T follicular helper cell (primary cell): Measurements from ENCODE around the gene PHYH.
"Not testable (repeated sequence)": the region's sequence is repeated elsewhere in the genome, so short reads cannot be mapped to it uniquely, and the experiment has no call there.

ENCODE experiments used
- DNase-seq: peaks from one replicate; pipeline ENCODE4 v3.0.0-alpha.2; 2020; ENCODE audit warnings: low read depth

PHYH gene

GRCh38 chr10:13321576-13321975, 21.7 kb upstream of the PHYH start:
- no peak for DNase-seq

GRCh38 chr10:13319166-13319565, 19.3 kb upstream of the PHYH start:
- no peak for DNase-seq

- DNase-seq, result no peak
These were observed 17.6 kb upstream of the PHYH start for GRCh38 chr10:13317474-13317873.

GRCh38 chr10:13316635-13317311, 16.9 kb upstream of the PHYH start:
- no peak for DNase-seq

- DNase-seq, result no peak
These were observed 15.5 kb upstream of the PHYH start for GRCh38 chr10:13315361-13315760.

- DNase-seq, result no peak
These were observed 11.3 kb upstream of the PHYH start for GRCh38 chr10:13311177-13311575.

GRCh38 chr10:13310518-13311176, 10.8 kb upstream of the PHYH start:
- no peak for DNase-seq

- no peak for DNase-seq
These were observed 9.9 kb upstream of the PHYH start for GRCh38 chr10:13309792-13310191.

GRCh38 chr10:13308096-13308495, 8.2 kb upstream of the PHYH start:
- no peak for DNase-seq

- DNase-seq, result no peak
These were observed 6.2 kb upstream of the PHYH start for GRCh38 chr10:13306103-13306502.

GRCh38 chr10:13302821-13303555, 3.1 kb upstream of the PHYH start:
- DNase-seq, result no peak

GRCh38 chr10:13298748-13299436, 972 bp downstream of the PHYH start:
- DNase-seq, result no peak

GRCh38 chr10:13296476-13296875, 3.4 kb downstream of the PHYH start:
- DNase-seq, result no peak

- DNase-seq, result no peak
These were observed 5.1 kb downstream of the PHYH start for GRCh38 chr10:13294784-13295183.

- no peak for DNase-seq
These were observed 7.8 kb downstream of the PHYH start for GRCh38 chr10:13291821-13292773.

- no peak for DNase-seq
These were observed 8.8 kb downstream of the PHYH start for GRCh38 chr10:13291061-13291460.

- no peak for DNase-seq
These were observed 15.8 kb downstream of the PHYH start for GRCh38 chr10:13284050-13284449.

- DNase-seq, result not testable (repeated sequence)
These were observed 17.5 kb downstream of the PHYH start for GRCh38 chr10:13282348-13282747.

GRCh38 chr10:13276749-13277365, 23.0 kb downstream of the PHYH start:
- no peak for DNase-seq

- DNase-seq, result not testable (repeated sequence)
These were observed 23.7 kb downstream of the PHYH start for GRCh38 chr10:13276146-13276545.

GRCh38 chr10:13272164-13272571, 27.7 kb downstream of the PHYH start:
- no peak for DNase-seq
